H1 (cell line): ENCODE measurements around the gene NOS1AP. TPM values are rescaled to one million over a fixed set of nuclear protein-coding genes. Genes with fewer than 3 reads are reported as not detected.

Source experiments
- CTCF ChIA-PET: fragments of 300-600 bp; sonication (Branson Sonifier 250); formaldehyde crosslinking; loops from one replicate; lab custom pipeline; 2021; ENCODE audit not compliant: partially characterized antibody; lab: Charles Lee
- POLR2A ChIA-PET: fragments of 300-600 bp; sonication (Branson Sonifier 250); formaldehyde crosslinking; loops from one replicate; lab custom pipeline; 2021; ENCODE audit warnings: inconsistent platforms; ENCODE audit not compliant: partially characterized antibody; lab: Charles Lee
- DNase-seq, 2 experiments: peaks; one replicate each; pipeline versions ENCODE4 v3.0.0 to v3.0.0-alpha.2; 2010 to 2022; ENCODE audit warnings: low spot score in 2 of 2, low read depth in 1 of 2, mixed read lengths in 1 of 2
- FAIRE-seq: peaks from 2 replicates; lab custom pipeline; 2011; peaks lifted over from hg19 to GRCh38; lab: Jason Lieb, UNC
- H2AFZ ChIP-seq: 2 replicates; pipeline ENCODE4 v1.8.1; 2012; ENCODE audit warnings: low read length, inconsistent platforms
- H2AK5ac ChIP-seq: 2 replicates; pipeline ENCODE4 v1.6.1; 2013; ENCODE audit warnings: low read depth, low read length
- H2BK120ac ChIP-seq: replicated peaks from 2 replicates; pipeline ENCODE3; 2013; ENCODE audit warnings: low read depth, low read length, inconsistent platforms
- H2BK12ac ChIP-seq: 2 replicates; pipeline ENCODE4 v1.6.1; 2013; ENCODE audit warnings: low read depth, low read length
- H2BK15ac ChIP-seq: 2 replicates; pipeline ENCODE4 v1.6.1; 2013; ENCODE audit warnings: low read length
- H2BK20ac ChIP-seq: 2 replicates; pipeline ENCODE4 v1.6.1; 2013; ENCODE audit warnings: low read length
- H2BK5ac ChIP-seq: 2 replicates; pipeline ENCODE4 v1.6.1; 2013; ENCODE audit warnings: low read depth, low read length
- H3K14ac ChIP-seq: 2 replicates; pipeline ENCODE4 v1.6.1; 2013; ENCODE audit warnings: inconsistent platforms; ENCODE audit not compliant: insufficient read length
- H3K18ac ChIP-seq: 2 replicates; pipeline ENCODE4 v1.6.1; 2013; ENCODE audit warnings: low read length; ENCODE audit errors: extremely low read depth
- H3K23ac ChIP-seq: 2 replicates; pipeline ENCODE4 v1.6.1; 2013; ENCODE audit warnings: inconsistent platforms; ENCODE audit not compliant: insufficient read length
- H3K23me2 ChIP-seq: 2 replicates; pipeline ENCODE4 v1.6.1; 2013; ENCODE audit warnings: low read depth, low read length
- H3K27ac ChIP-seq: 2 replicates; pipeline ENCODE4 v1.6.1; 2011; ENCODE audit warnings: low read depth, low read length, inconsistent platforms
- H3K27me3 ChIP-seq, 4 experiments: replicated peaks in 1 of 4; 1 replicate in 1 of 4; 2 replicates in 3 of 4; pipeline versions ENCODE4 v1.6.1 to v1.8.1; 2011 to 2013; ENCODE audit warnings: low read length in 3 of 4, mild to moderate bottlenecking in 3 of 4, inconsistent platforms in 2 of 4, mixed read lengths in 2 of 4, moderate library complexity in 1 of 4; ENCODE audit not compliant: control insufficient read depth in 3 of 4, insufficient read depth in 3 of 4; ENCODE audit errors: extremely low read depth in 1 of 4
- H3K36me3 ChIP-seq, 4 experiments: 2 replicates each; pipeline versions ENCODE4 v1.6.1 to v1.8.1; 2011 to 2013; ENCODE audit warnings: mild to moderate bottlenecking in 4 of 4, low read length in 3 of 4, moderate library complexity in 2 of 4, control low read depth in 1 of 4, inconsistent platforms in 1 of 4; ENCODE audit not compliant: insufficient read depth in 4 of 4, control insufficient read depth in 2 of 4
- H3K4ac ChIP-seq: replicated peaks from 2 replicates; pipeline ENCODE3; 2013; ENCODE audit warnings: low read length, low read depth, mixed read lengths, inconsistent platforms; ENCODE audit not compliant: insufficient read length
- H3K4me1 ChIP-seq, 4 experiments: replicated peaks in 1 of 4; 1 replicate in 1 of 4; 2 replicates in 3 of 4; pipeline versions ENCODE4 v1.6.1 to v1.8.1; 2011 to 2013; ENCODE audit warnings: low read length in 3 of 4, inconsistent platforms in 2 of 4, mixed read lengths in 1 of 4; ENCODE audit not compliant: insufficient read depth in 4 of 4, control insufficient read depth in 3 of 4
- H3K4me2 ChIP-seq, 2 experiments: 2 replicates each; pipeline versions ENCODE4 v1.6.1 to v1.8.1; 2011 to 2013; ENCODE audit warnings: low read depth in 2 of 2, low read length in 2 of 2, control low read depth in 1 of 2, inconsistent platforms in 1 of 2, mild to moderate bottlenecking in 1 of 2; ENCODE audit not compliant: insufficient read depth in 1 of 2
- H3K4me3 ChIP-seq, 4 experiments: fragments of 200-600, 300-600 bp in 1 of 4; sonication (generic), shearing (Covaris generic), sonication (Bioruptor Twin) in 1 of 4; 2 replicates each; pipeline versions ENCODE4 v1.5.1 to v1.8.1; 2011 to 2016; ENCODE audit warnings: low read length in 4 of 4, low read depth in 3 of 4, control low read depth in 2 of 4, inconsistent platforms in 2 of 4, mild to moderate bottlenecking in 2 of 4, mixed read lengths in 1 of 4, moderate library complexity in 1 of 4; ENCODE audit not compliant: insufficient read depth in 2 of 4; ENCODE audit errors: extremely low read depth in 1 of 4
- H3K56ac ChIP-seq: replicated peaks from 2 replicates; pipeline ENCODE3; 2013; ENCODE audit warnings: low read depth, mild to moderate bottlenecking, mixed read lengths, low read length, inconsistent platforms; ENCODE audit not compliant: insufficient read length
- H3K79me1 ChIP-seq: 2 replicates; pipeline ENCODE4 v1.6.1; 2013; ENCODE audit warnings: low read depth, low read length, control low read depth
- H3K79me2 ChIP-seq, 2 experiments: 2 replicates each; pipeline versions ENCODE4 v1.6.1 to v1.8.1; 2012 to 2013; ENCODE audit warnings: low read length in 2 of 2, mild to moderate bottlenecking in 2 of 2, inconsistent platforms in 1 of 2; ENCODE audit not compliant: insufficient read depth in 2 of 2, control insufficient read depth in 1 of 2
- H3K9ac ChIP-seq, 4 experiments: replicated peaks in 1 of 4; 1 replicate in 1 of 4; 2 replicates in 3 of 4; pipeline versions ENCODE4 v1.6.1 to v1.8.1; 2011 to 2013; ENCODE audit warnings: low read depth in 3 of 4, low read length in 3 of 4, control low read depth in 2 of 4, mild to moderate bottlenecking in 2 of 4, moderate library complexity in 2 of 4, inconsistent platforms in 1 of 4; ENCODE audit errors: extremely low read depth in 1 of 4
- H3K9me3 ChIP-seq, 2 experiments: 2 replicates each; pipeline versions ENCODE4 v1.6.1 to v1.8.1; 2012 to 2013; ENCODE audit warnings: mild to moderate bottlenecking in 2 of 2, moderate library complexity in 2 of 2, control low read depth in 1 of 2, inconsistent platforms in 1 of 2, low read depth in 1 of 2, low read length in 1 of 2, mixed read lengths in 1 of 2; ENCODE audit not compliant: insufficient read depth in 2 of 2
- H4K20me1 ChIP-seq, 2 experiments: replicated peaks in 1 of 2; 2 replicates each; pipeline versions ENCODE3 to v1.8.1; 2011 to 2013; ENCODE audit warnings: inconsistent platforms in 2 of 2, low read length in 2 of 2, mild to moderate bottlenecking in 1 of 2; ENCODE audit not compliant: insufficient read depth in 2 of 2, control insufficient read depth in 1 of 2
- H4K5ac ChIP-seq: 2 replicates; pipeline ENCODE4 v1.6.1; 2013; ENCODE audit warnings: low read length, low read depth, mixed read lengths, inconsistent platforms; ENCODE audit not compliant: insufficient read length
- H4K8ac ChIP-seq: 2 replicates; pipeline ENCODE4 v1.8.0; 2013; ENCODE audit warnings: mild to moderate bottlenecking, moderate library complexity, low read length, inconsistent platforms; ENCODE audit not compliant: insufficient read depth; ENCODE audit errors: extremely low read depth
- H4K91ac ChIP-seq: replicated peaks from 2 replicates; pipeline ENCODE3; 2013; ENCODE audit warnings: low read length, mixed read lengths, inconsistent platforms; ENCODE audit not compliant: insufficient read length
- ASH2L ChIP-seq: fragments of 200-600, 300-600 bp; sonication (generic); IDR thresholded peaks from one replicate; pipeline ENCODE4 v1.7.1; 2017; ENCODE audit warnings: low read length
- BCL11A ChIP-seq, 2 experiments: IDR thresholded peaks; one replicate each; pipeline ENCODE4 v1.6.1; 2011; ENCODE audit warnings: low read depth in 2 of 2, low read length in 2 of 2, mild to moderate bottlenecking in 2 of 2
- BRCA1 ChIP-seq: IDR thresholded peaks from 2 replicates; pipeline ENCODE4 v1.6.1; 2012; ENCODE audit warnings: low read depth, low read length, improper control_type of control experiment
- CBX5 ChIP-seq: fragments of 300-800, 300-1000 bp; sonication (generic); IDR thresholded peaks from 2 replicates; pipeline ENCODE4 v1.7.1; 2016; ENCODE audit warnings: antibody characterized with exemption, low read length, low read depth
- EP300 ChIP-seq, 2 experiments: IDR thresholded peaks; 1 replicate in 1 of 2; 2 replicates in 1 of 2; pipeline ENCODE4 v1.6.1; 2011 to 2012; ENCODE audit warnings: low read depth in 2 of 2, low read length in 2 of 2, mild to moderate bottlenecking in 2 of 2, borderline replicate concordance in 1 of 2, inconsistent platforms in 1 of 2, moderate library complexity in 1 of 2
- JUN ChIP-seq: IDR thresholded peaks from 2 replicates; pipeline ENCODE4 v1.6.1; 2011; ENCODE audit warnings: low read depth, mild to moderate bottlenecking, improper control_type of control experiment, low read length
- KDM1A ChIP-seq: fragments of 200-600, 300-600 bp; sonication (generic); IDR thresholded peaks from 2 replicates; pipeline ENCODE4 v1.7.1; 2016; ENCODE audit warnings: mild to moderate bottlenecking, low read length, borderline replicate concordance
- MAX ChIP-seq: IDR thresholded peaks from 2 replicates; pipeline ENCODE4 v1.6.1; 2012; ENCODE audit warnings: inconsistent platforms
- POU5F1 ChIP-seq: IDR thresholded peaks from 2 replicates; pipeline ENCODE4 v1.6.1; 2011; ENCODE audit warnings: low read depth, mild to moderate bottlenecking, low read length, moderate library complexity
- RXRA ChIP-seq: IDR thresholded peaks from 2 replicates; pipeline ENCODE4 v1.6.1; 2011; ENCODE audit warnings: low read depth, mild to moderate bottlenecking, low read length, moderate library complexity; ENCODE audit not compliant: insufficient read depth
- SUZ12 ChIP-seq: fragments of 200-600 bp; sonication (generic); IDR thresholded peaks from 2 replicates; pipeline ENCODE4 v1.6.1; 2012; ENCODE audit warnings: mild to moderate bottlenecking, inconsistent platforms, low read length, moderate library complexity, mixed read lengths
- TEAD4 ChIP-seq: IDR thresholded peaks from 2 replicates; pipeline ENCODE4 v1.6.1; 2012; ENCODE audit warnings: low read depth, low read length, inconsistent platforms, mixed read lengths
- WGBS, 2 experiments: shearing (Covaris generic) in 1 of 2; methylation state at CpG; one replicate each; pipeline versions ENCODE4 v1.1.6 to v1.1.7; 2013 to 2015; ENCODE audit warnings: low lambda C conversion rate in 2 of 2, mixed read lengths in 2 of 2, inconsistent platforms in 1 of 2, low coverage in 1 of 2, missing lambda C conversion rate in 1 of 2; ENCODE audit not compliant: insufficient replicate concordance in 2 of 2, insufficient coverage in 1 of 2, insufficient read length in 1 of 2; ENCODE audit errors: extremely low coverage in 1 of 2, missing lambda C conversion rate in 1 of 2; 5-methylcytosine and 5-hydroxymethylcytosine counted together
- polyA plus RNA-seq, 7 experiments: library from polyadenylated mRNA; depleted of rRNA in 3 of 7; stranded (reverse) in 5 of 7; unstranded in 2 of 7; fragments of >200 nt in 5 of 7; fragments of 200-250 nt in 2 of 7; gene quantifications; 1 replicate in 5 of 7; 2 replicates in 1 of 7; 4 replicates in 1 of 7; pipeline versions ENCODE4 v1.2.1 to v1.2.3, GENCODE V29; 2011 to 2013; ENCODE audit warnings: missing spikeins in 2 of 7, mixed read lengths in 2 of 7
- total RNA-seq: library from RNA; stranded (reverse); fragmentation: NEBNext Ultra II Directional; extraction: Animal tissue kit (Norgen Biotek cat#: 25700); gene quantifications from 2 replicates; pipeline ENCODE4 v1.2.1, GENCODE V29; 2021
- TF ChIP-seq, protein P1 (sequence below): IDR thresholded peaks from 2 replicates; pipeline ENCODE4 v1.6.1; 2012; ENCODE audit warnings: low read length, inconsistent platforms

Gene NOS1AP
- total and polyA plus RNA-seq, 2 of the 8 experiments (the other 6 are each of a cell fraction or from before 2014, with no cell fraction given), result 2.4 to 12.1 TPM

GRCh38 chr1:162107911-162108310, 38.4 kb downstream of the NOS1AP start:
- Histone ChIP-seq H4K5ac (no peak overlapping the region), H3K27me3 (no peaks in the 10 kb centered on the region), H3K9ac (no peak overlapping the region), H3K18ac (no peak overlapping the region), H3K36me3 (no peaks in the 10 kb centered on the region; a peak in 1 of 8 replicates), H2BK120ac (no peak overlapping the region), H3K9me3 (no peaks in the 10 kb centered on the region), H2BK20ac (no peak overlapping the region), H2AK5ac (no peak overlapping the region), H3K4me1 (no peaks in the 10 kb centered on the region), H2AFZ (no peak overlapping the region), H3K23me2 (no peaks in the 10 kb centered on the region), H3K14ac (no peak overlapping the region), H3K4me2 (no peak overlapping the region), H3K23ac (no peak overlapping the region), H4K91ac (no peak overlapping the region), H4K8ac (no peak overlapping the region), H3K79me2 (peaks cover 0 to 38% of the 10 kb centered on the region in 2 experiments; a peak in 2 of 4 replicates), H3K4me3 (no peak overlapping the region), H3K56ac (no peak overlapping the region), H3K27ac (no peak overlapping the region), H2BK5ac (no peak overlapping the region), H3K79me1 (peaks cover 3% of the 10 kb centered on the region), H2BK15ac (no peak overlapping the region), H2BK12ac (no peak overlapping the region), H4K20me1 (peaks cover 0 to 2% of the 10 kb centered on the region in 2 experiments), H3K4ac (no peak overlapping the region)
- 75% methylated on average over 3 of the region's 3 CpGs; no CpG with 5 or more reads in 1 of the 2 experiments for WGBS, 2 experiments
- ChIA-PET POLR2A (no interaction called here), CTCF (interaction anchor here (0.8 kb wide), 1 partner anchor 12 kb away, joined by 3 read pairs; no protein-coding TSS in a partner anchor)
- DNase-seq, result no peak
- no peak for FAIRE-seq
- TF ChIP-seq BCL11A (IDR thresholded peaks at IDR 0.05; ENCODE audit: low read depth in 2 of 2, low read length in 2 of 2) (no peak), EP300 (IDR thresholded peaks at IDR 0.05; ENCODE audit: borderline replicate concordance in 1 of 2, low read depth in 2 of 2, low read length in 2 of 2) (no peak), BRCA1 (no peak), JUN (no peak), CBX5 (no peak), ASH2L (no peak), SUZ12 (no peak), RXRA (no peak), KDM1A (no peak), MAX (no peak), TEAD4 (no peak), POU5F1 (no peak)
- TF ChIP-seq, protein P1, sequence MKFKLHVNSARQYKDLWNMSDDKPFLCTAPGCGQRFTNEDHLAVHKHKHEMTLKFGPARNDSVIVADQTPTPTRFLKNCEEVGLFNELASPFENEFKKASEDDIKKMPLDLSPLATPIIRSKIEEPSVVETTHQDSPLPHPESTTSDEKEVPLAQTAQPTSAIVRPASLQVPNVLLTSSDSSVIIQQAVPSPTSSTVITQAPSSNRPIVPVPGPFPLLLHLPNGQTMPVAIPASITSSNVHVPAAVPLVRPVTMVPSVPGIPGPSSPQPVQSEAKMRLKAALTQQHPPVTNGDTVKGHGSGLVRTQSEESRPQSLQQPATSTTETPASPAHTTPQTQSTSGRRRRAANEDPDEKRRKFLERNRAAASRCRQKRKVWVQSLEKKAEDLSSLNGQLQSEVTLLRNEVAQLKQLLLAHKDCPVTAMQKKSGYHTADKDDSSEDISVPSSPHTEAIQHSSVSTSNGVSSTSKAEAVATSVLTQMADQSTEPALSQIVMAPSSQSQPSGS, result no peak
